Panc1 (cell line): ENCODE results near the gene CACNA1G. TPM values are rescaled to one million over a fixed set of nuclear protein-coding genes. Genes with fewer than 3 reads are reported as not detected.

Experiments used
- ATAC-seq: fragments of 200-7000 bp; cut with Tn5 transposase; 2 replicates; pipeline ENCODE4 v1.9.1; 2020; ENCODE audit warnings: mild to moderate bottlenecking, moderate library complexity
- BruUV-seq: library from RNA; stranded (reverse); fragments of 400-500 nt; replicated peaks from 2 replicates; lab custom pipeline; 2021; lab: Mats Ljungman, UMichigan
- CTCF ChIA-PET: fragments of 300-600 bp; sonication (Branson Sonifier 250); formaldehyde crosslinking; loops from one replicate; lab custom pipeline; 2022; ENCODE audit warnings: antibody characterized with exemption; lab: Charles Lee
- POLR2A ChIA-PET: fragments of 300-600 bp; sonication (Branson Sonifier 250); formaldehyde crosslinking; loops from one replicate; lab custom pipeline; 2022; ENCODE audit warnings: antibody characterized with exemption; lab: Charles Lee
- DNase-seq: peaks from one replicate; pipeline ENCODE4 v3.0.0-alpha.2; 2010; ENCODE audit warnings: low read depth, low spot score
- H3K27ac ChIP-seq: 2 replicates; pipeline ENCODE4 v1.5.1; 2011; ENCODE audit warnings: mild to moderate bottlenecking, low read length, inconsistent platforms
- H3K27me3 ChIP-seq: fragments of 200-500 bp; sonication (Bioruptor generic); 2 replicates; pipeline ENCODE4 v1.6.0; 2014; ENCODE audit warnings: low read length, inconsistent platforms; ENCODE audit not compliant: control insufficient read depth, insufficient read depth
- H3K36me3 ChIP-seq: fragments of 200-500 bp; sonication (Bioruptor generic); 2 replicates; pipeline ENCODE4 v1.5.1; 2014; ENCODE audit warnings: inconsistent platforms, mild to moderate bottlenecking, low read length, moderate library complexity; ENCODE audit not compliant: control insufficient read depth, insufficient read depth
- H3K4me1 ChIP-seq: 2 replicates; pipeline ENCODE4 v1.5.1; 2011; ENCODE audit warnings: inconsistent platforms, mild to moderate bottlenecking, low read length, moderate library complexity; ENCODE audit not compliant: control insufficient read depth, insufficient read depth
- H3K4me3 ChIP-seq, 2 experiments: 2 replicates each; pipeline ENCODE4 v1.5.1; 2011 to 2012; ENCODE audit warnings: low read depth in 2 of 2, low read length in 2 of 2, mild to moderate bottlenecking in 2 of 2, inconsistent platforms in 1 of 2, moderate library complexity in 1 of 2
- H3K9me3 ChIP-seq: fragments of 200-500 bp; sonication (Bioruptor generic); 2 replicates; pipeline ENCODE4 v1.5.1; 2014; ENCODE audit warnings: low read depth, mild to moderate bottlenecking, inconsistent platforms, low read length, moderate library complexity; ENCODE audit not compliant: control insufficient read depth, insufficient read depth
- POLR2AphosphoS5 ChIP-seq: IDR thresholded peaks from 2 replicates; pipeline ENCODE4 v1.6.1; 2012; ENCODE audit warnings: mild to moderate bottlenecking, low read depth, low read length, moderate library complexity
- SIN3A ChIP-seq: IDR thresholded peaks from 2 replicates; pipeline ENCODE4 v1.6.1; 2012; ENCODE audit warnings: low read depth, mild to moderate bottlenecking, low read length, moderate library complexity, borderline replicate concordance; ENCODE audit not compliant: insufficient read depth
- TCF7L2 ChIP-seq: IDR thresholded peaks from 2 replicates; pipeline ENCODE4 v1.6.1; 2011; ENCODE audit warnings: mild to moderate bottlenecking, low read depth, low read length, inconsistent platforms
- in situ Hi-C: cut with HindIII; loops from 2 replicates; pipeline ENCODE4 v1.10.0; 2016; ENCODE audit warnings: low sequenced_read_pairs, low pct_unique_long_range_greater_than_20kb
- intact Hi-C: fragments of 100-400 bp; cut with micrococcal nuclease; formaldehyde crosslinking; loops from one replicate; pipeline ENCODE4 v1.10.0; 2022; ENCODE audit not compliant: unreplicated experiment
- total RNA-seq: library from RNA; stranded (reverse); gene quantifications from one replicate; pipeline ENCODE4 v1.2.1, GENCODE V29; 2021; ENCODE audit not compliant: unreplicated experiment
- TF ChIP-seq, protein P1 (sequence below): fragments of 450-650 bp; IDR thresholded peaks from 2 replicates; pipeline ENCODE4 v1.5.1; 2017; ENCODE audit warnings: mild to moderate bottlenecking
- TF ChIP-seq, protein P2 (sequence below), 2 experiments: IDR thresholded peaks; 2 replicates each; pipeline ENCODE4 v1.6.1; 2011 to 2012; ENCODE audit warnings: low read depth in 2 of 2, control low read depth in 1 of 2, low read length in 1 of 2, mild to moderate bottlenecking in 1 of 2, moderate library complexity in 1 of 2; ENCODE audit not compliant: insufficient read depth in 1 of 2

The CACNA1G gene
- total RNA-seq, 1 experiment from 2014 or later = 10.0 TPM

DNA sequence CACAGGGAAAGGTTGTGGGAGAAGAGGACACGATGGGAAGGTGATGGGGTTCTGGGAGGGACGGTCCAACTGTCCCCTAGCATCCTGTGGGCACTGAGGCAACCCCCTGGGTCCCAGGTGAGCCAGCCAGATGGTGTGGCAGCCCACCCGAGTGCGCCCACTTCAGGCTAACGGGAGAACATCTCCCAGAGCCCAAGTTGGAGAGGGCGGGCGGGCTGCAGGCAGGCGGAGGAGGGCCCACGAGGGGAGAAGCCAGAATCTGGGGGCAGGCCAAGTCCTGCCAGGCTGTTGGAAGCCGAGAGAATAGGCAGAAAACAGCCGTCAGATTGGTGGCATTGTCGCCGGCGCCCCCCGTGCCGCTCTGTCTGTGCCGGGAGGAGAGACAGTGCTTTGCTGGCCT lies 60.3 kb downstream of the CACNA1G start:
- Histone ChIP-seq H3K27ac (no peak overlapping the region), H3K4me1 (peaks cover 14% of the 10 kb centered on the region), H3K27me3 (no peaks in the 10 kb centered on the region), H3K4me3 (no peak overlapping the region), H3K9me3 (no peaks in the 10 kb centered on the region), H3K36me3 (no peaks in the 10 kb centered on the region)
- no TSS peak for BruUV-seq
- intact Hi-C loops = no loop called here
- TF ChIP-seq TCF7L2 (no peak), SIN3A (no peak)
- TF ChIP-seq, protein P1, sequence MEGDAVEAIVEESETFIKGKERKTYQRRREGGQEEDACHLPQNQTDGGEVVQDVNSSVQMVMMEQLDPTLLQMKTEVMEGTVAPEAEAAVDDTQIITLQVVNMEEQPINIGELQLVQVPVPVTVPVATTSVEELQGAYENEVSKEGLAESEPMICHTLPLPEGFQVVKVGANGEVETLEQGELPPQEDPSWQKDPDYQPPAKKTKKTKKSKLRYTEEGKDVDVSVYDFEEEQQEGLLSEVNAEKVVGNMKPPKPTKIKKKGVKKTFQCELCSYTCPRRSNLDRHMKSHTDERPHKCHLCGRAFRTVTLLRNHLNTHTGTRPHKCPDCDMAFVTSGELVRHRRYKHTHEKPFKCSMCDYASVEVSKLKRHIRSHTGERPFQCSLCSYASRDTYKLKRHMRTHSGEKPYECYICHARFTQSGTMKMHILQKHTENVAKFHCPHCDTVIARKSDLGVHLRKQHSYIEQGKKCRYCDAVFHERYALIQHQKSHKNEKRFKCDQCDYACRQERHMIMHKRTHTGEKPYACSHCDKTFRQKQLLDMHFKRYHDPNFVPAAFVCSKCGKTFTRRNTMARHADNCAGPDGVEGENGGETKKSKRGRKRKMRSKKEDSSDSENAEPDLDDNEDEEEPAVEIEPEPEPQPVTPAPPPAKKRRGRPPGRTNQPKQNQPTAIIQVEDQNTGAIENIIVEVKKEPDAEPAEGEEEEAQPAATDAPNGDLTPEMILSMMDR = no peak
- TF ChIP-seq, protein P2, sequence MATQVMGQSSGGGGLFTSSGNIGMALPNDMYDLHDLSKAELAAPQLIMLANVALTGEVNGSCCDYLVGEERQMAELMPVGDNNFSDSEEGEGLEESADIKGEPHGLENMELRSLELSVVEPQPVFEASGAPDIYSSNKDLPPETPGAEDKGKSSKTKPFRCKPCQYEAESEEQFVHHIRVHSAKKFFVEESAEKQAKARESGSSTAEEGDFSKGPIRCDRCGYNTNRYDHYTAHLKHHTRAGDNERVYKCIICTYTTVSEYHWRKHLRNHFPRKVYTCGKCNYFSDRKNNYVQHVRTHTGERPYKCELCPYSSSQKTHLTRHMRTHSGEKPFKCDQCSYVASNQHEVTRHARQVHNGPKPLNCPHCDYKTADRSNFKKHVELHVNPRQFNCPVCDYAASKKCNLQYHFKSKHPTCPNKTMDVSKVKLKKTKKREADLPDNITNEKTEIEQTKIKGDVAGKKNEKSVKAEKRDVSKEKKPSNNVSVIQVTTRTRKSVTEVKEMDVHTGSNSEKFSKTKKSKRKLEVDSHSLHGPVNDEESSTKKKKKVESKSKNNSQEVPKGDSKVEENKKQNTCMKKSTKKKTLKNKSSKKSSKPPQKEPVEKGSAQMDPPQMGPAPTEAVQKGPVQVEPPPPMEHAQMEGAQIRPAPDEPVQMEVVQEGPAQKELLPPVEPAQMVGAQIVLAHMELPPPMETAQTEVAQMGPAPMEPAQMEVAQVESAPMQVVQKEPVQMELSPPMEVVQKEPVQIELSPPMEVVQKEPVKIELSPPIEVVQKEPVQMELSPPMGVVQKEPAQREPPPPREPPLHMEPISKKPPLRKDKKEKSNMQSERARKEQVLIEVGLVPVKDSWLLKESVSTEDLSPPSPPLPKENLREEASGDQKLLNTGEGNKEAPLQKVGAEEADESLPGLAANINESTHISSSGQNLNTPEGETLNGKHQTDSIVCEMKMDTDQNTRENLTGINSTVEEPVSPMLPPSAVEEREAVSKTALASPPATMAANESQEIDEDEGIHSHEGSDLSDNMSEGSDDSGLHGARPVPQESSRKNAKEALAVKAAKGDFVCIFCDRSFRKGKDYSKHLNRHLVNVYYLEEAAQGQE (IDR thresholded peaks at IDR 0.05; ENCODE audit: insufficient read depth in 1 of 2, low read depth in 2 of 2, low read length in 1 of 2) = no peak
- CTCF ChIA-PET = no interaction called here
- no peak for DNase-seq
- ATAC-seq = no peak
- in situ Hi-C loops = no loop called here
- POLR2A ChIA-PET = no interaction called here

DNA sequence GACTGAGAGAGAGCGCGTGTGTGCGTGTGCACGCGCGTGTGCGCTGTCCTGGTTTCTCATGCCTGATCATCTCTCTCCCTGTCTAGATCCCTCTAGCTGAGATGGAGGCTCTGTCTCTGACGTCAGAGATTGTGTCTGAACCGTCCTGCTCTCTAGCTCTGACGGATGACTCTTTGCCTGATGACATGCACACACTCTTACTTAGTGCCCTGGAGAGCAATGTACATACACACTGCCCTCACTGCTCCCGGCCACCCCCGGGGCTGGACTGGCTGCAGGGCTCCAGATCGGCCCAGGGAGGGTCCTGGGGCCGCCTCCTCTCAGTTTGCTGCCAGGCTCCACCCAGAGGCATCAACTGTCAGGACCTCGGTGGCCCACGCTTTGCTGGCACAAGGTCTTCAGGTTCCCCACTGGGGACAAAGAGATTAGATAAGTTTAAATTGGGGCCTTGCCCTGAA lies 61.1 kb downstream of the CACNA1G start:
- BruUV-seq = no TSS peak
- POLR2A ChIA-PET = no interaction called here
- CTCF ChIA-PET = no interaction called here
- Histone ChIP-seq H3K27me3 (no peaks in the 10 kb centered on the region), H3K9me3 (no peaks in the 10 kb centered on the region), H3K4me3 (no peak overlapping the region), H3K4me1 (peaks cover 21% of the 10 kb centered on the region), H3K36me3 (no peaks in the 10 kb centered on the region), H3K27ac (no peak overlapping the region)
- in situ Hi-C loops (no loop called here), intact Hi-C loops (no loop called here)
- ATAC-seq = no peak
- TF ChIP-seq TCF7L2 (no peak), POLR2AphosphoS5 (no peak), SIN3A (no peak)
- TF ChIP-seq, protein P1 = no peak
- TF ChIP-seq, protein P2 (IDR thresholded peaks at IDR 0.05; ENCODE audit: insufficient read depth in 1 of 2, low read depth in 2 of 2, low read length in 1 of 2) = no peak
- DNase-seq = no peak
